ENCODE results near the gene SEPTIN11.

DNA sequence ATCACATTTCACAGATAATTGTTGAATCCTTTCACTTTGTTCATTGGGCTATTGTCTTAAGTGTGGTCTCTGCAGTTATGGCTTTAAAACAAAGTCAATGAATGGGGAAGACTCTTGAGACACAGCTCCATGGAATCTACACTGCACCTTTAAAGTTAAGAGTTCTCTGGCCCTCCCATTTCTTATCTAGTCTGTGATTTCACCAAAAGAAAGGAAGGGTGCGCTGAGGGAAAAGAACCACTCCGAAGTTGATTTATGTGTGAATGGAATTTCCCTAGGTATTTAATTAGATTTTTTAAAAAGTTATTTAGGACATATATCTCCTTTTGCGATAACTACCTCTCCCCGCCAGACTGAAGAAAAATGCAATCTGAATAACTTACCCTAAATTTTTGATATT lies 2.5 kb downstream of the SEPTIN11 start:
- TF ChIP-seq CTCF (IDR thresholded peaks at IDR 0.05; ENCODE audit: low read length) (no peak), EZH2 (IDR thresholded peaks at IDR 0.05; ENCODE audit: borderline replicate concordance, low read length) (no peak)

Data from OCI-LY1 (cell line).